ENCODE measurements around the gene NECAB3.

- peak in 1 of 3 donors; percentile 66 for TF ChIP-seq CTCF (IDR thresholded peaks at IDR 0.05)
- no peak for TF ChIP-seq POLR2A (IDR thresholded peaks at IDR 0.05)
Observed at GRCh38 chr20:33653218-33653899, 20.9 kb downstream of the NECAB3 start.
